IMR-90 (cell line): ENCODE results near the gene FOXN3. TPM values are rescaled to one million over a fixed set of nuclear protein-coding genes. Genes with fewer than 3 reads are reported as not detected.

ENCODE experiments used
- ATAC-seq: fragments of 200-7000 bp; cut with Tn5 transposase; 2 replicates; pipeline ENCODE4 v1.9.1; 2020; ENCODE audit warnings: low read depth, mild to moderate bottlenecking, moderate library complexity
- BruUV-seq: library from RNA; stranded (reverse); fragments of 400-500 nt; replicated peaks from 2 replicates; lab custom pipeline; 2021; lab: Mats Ljungman, UMichigan
- CTCF ChIA-PET: fragments of 300-600 bp; formaldehyde crosslinking; extraction: SDS; loops from one replicate; lab custom pipeline; 2021; ENCODE audit warnings: antibody characterized with exemption; lab: Yijun Ruan, JAX
- POLR2A ChIA-PET: fragments of 300-600 bp; sonication (Branson Sonifier 250); formaldehyde crosslinking; loops from one replicate; lab custom pipeline; 2022; ENCODE audit warnings: antibody characterized with exemption; ENCODE audit not compliant: unreplicated experiment; lab: Charles Lee
- DNase-seq: peaks from one replicate; pipeline ENCODE4 v3.0.0; 2013
- H2AFZ ChIP-seq: replicated peaks from 2 replicates; pipeline ENCODE3; 2013; ENCODE audit warnings: low read length, mild to moderate bottlenecking; ENCODE audit not compliant: poor library complexity
- H2AK5ac ChIP-seq: 2 replicates; pipeline ENCODE4 v1.6.1; 2013; ENCODE audit warnings: low read depth, low read length, inconsistent platforms
- H2AK9ac ChIP-seq: replicated peaks from 2 replicates; pipeline ENCODE3; 2013; ENCODE audit warnings: mild to moderate bottlenecking, low read depth, low read length, moderate library complexity; ENCODE audit not compliant: poor library complexity
- H2BK120ac ChIP-seq: 2 replicates; pipeline ENCODE4 v1.6.1; 2013; ENCODE audit warnings: low read depth, low read length, inconsistent platforms
- H2BK15ac ChIP-seq: 3 replicates; pipeline ENCODE4 v1.6.1; 2013; ENCODE audit warnings: low read depth, low read length, inconsistent platforms
- H2BK20ac ChIP-seq: 2 replicates; pipeline ENCODE4 v1.6.1; 2013; ENCODE audit warnings: low read depth, mild to moderate bottlenecking, inconsistent platforms, low read length, moderate library complexity
- H2BK5ac ChIP-seq: 2 replicates; pipeline ENCODE4 v1.6.1; 2013; ENCODE audit warnings: mild to moderate bottlenecking, low read depth, low read length, inconsistent platforms; ENCODE audit not compliant: poor library complexity, severe bottlenecking
- H3K14ac ChIP-seq: replicated peaks from 2 replicates; pipeline ENCODE4 v1.6.1; 2013; ENCODE audit warnings: low read depth, low read length, inconsistent platforms
- H3K18ac ChIP-seq: 2 replicates; pipeline ENCODE4 v1.6.1; 2013; ENCODE audit warnings: low read depth, low read length, control low read depth
- H3K23ac ChIP-seq: 2 replicates; pipeline ENCODE4 v1.6.1; 2013; ENCODE audit warnings: low read depth, low read length, inconsistent platforms
- H3K27ac ChIP-seq: 2 replicates; pipeline ENCODE4 v1.5.1; 2013; ENCODE audit warnings: mild to moderate bottlenecking, control low read depth, low read length; ENCODE audit not compliant: insufficient read depth
- H3K27me3 ChIP-seq: 2 replicates; pipeline ENCODE4 v1.6.1; 2013; ENCODE audit warnings: low read length; ENCODE audit not compliant: control insufficient read depth, insufficient read depth
- H3K36me3 ChIP-seq: 2 replicates; pipeline ENCODE4 v1.6.1; 2013; ENCODE audit warnings: low read length, mixed read lengths; ENCODE audit not compliant: control insufficient read depth, insufficient read depth
- H3K4ac ChIP-seq: 2 replicates; pipeline ENCODE4 v1.6.1; 2013; ENCODE audit warnings: low read depth, low read length, inconsistent platforms
- H3K4me1 ChIP-seq: 2 replicates; pipeline ENCODE4 v1.6.1; 2013; ENCODE audit warnings: low read length, mixed read lengths; ENCODE audit not compliant: control insufficient read depth, insufficient read depth
- H3K4me2 ChIP-seq: 2 replicates; pipeline ENCODE4 v1.6.1; 2013; ENCODE audit warnings: low read depth, mild to moderate bottlenecking, control low read depth, low read length, moderate library complexity
- H3K4me3 ChIP-seq: 2 replicates; pipeline ENCODE4 v1.5.1; 2013; ENCODE audit warnings: low read depth, mild to moderate bottlenecking, control low read depth, low read length, moderate library complexity; ENCODE audit not compliant: insufficient read depth
- H3K56ac ChIP-seq: 2 replicates; pipeline ENCODE4 v1.6.1; 2013; ENCODE audit warnings: low read length, inconsistent platforms; ENCODE audit not compliant: insufficient read depth; ENCODE audit errors: extremely low read depth
- H3K79me1 ChIP-seq, 2 experiments: 2 replicates each; pipeline ENCODE4 v1.6.1; 2013; ENCODE audit warnings: low read length in 2 of 2, inconsistent platforms in 1 of 2, low read depth in 1 of 2
- H3K9ac ChIP-seq: 2 replicates; pipeline ENCODE4 v1.6.1; 2013; ENCODE audit warnings: low read depth, low read length, control low read depth
- H3K9me1 ChIP-seq: 2 replicates; pipeline ENCODE4 v1.6.1; 2013; ENCODE audit warnings: low read length, inconsistent platforms; ENCODE audit not compliant: insufficient read depth
- H3K9me3 ChIP-seq: 2 replicates; pipeline ENCODE4 v1.6.1; 2013; ENCODE audit warnings: low read length; ENCODE audit not compliant: control insufficient read depth, insufficient read depth
- H4K20me1 ChIP-seq: 2 replicates; pipeline ENCODE4 v1.6.1; 2013; ENCODE audit warnings: low read length, inconsistent platforms; ENCODE audit not compliant: insufficient read depth
- H4K5ac ChIP-seq: 2 replicates; pipeline ENCODE4 v1.6.1; 2013; ENCODE audit warnings: mild to moderate bottlenecking, low read depth, low read length, control low read depth
- H4K8ac ChIP-seq, 2 experiments: 2 replicates each; pipeline ENCODE4 v1.6.1; 2013; ENCODE audit warnings: low read depth in 2 of 2, low read length in 2 of 2, control low read depth in 1 of 2, inconsistent platforms in 1 of 2
- H4K91ac ChIP-seq: 2 replicates; pipeline ENCODE4 v1.6.1; 2013; ENCODE audit warnings: low read depth, low read length, inconsistent platforms; ENCODE audit not compliant: insufficient read depth
- BHLHE40 ChIP-seq: fragments of 150-350 bp; IDR thresholded peaks from 2 replicates; pipeline ENCODE4 v1.6.1; 2016; ENCODE audit warnings: mild to moderate bottlenecking, low read depth, low read length
- CEBPB ChIP-seq: IDR thresholded peaks from 2 replicates; pipeline ENCODE4 v1.6.1; 2012; ENCODE audit warnings: low read depth, low read length, improper control_type of control experiment
- ELK1 ChIP-seq: fragments of 150-350 bp; IDR thresholded peaks from 2 replicates; pipeline ENCODE4 v1.6.1; 2016; ENCODE audit warnings: low read depth, mild to moderate bottlenecking, low read length, moderate library complexity, borderline replicate concordance
- MXI1 ChIP-seq: IDR thresholded peaks from 2 replicates; pipeline ENCODE4 v1.6.1; 2012; ENCODE audit warnings: low read depth, mild to moderate bottlenecking, low read length, moderate library complexity, borderline replicate concordance
- POLR2A ChIP-seq: IDR thresholded peaks from 2 replicates; pipeline ENCODE4 v1.6.1; 2012; ENCODE audit warnings: mild to moderate bottlenecking, low read depth, low read length
- RFX5 ChIP-seq: IDR thresholded peaks from 2 replicates; pipeline ENCODE4 v1.8.0; 2012; ENCODE audit warnings: low read depth, mild to moderate bottlenecking, low read length, moderate library complexity
- SMC3 ChIP-seq: fragments of 150-350 bp; IDR thresholded peaks from 2 replicates; pipeline ENCODE4 v1.6.1; 2016; ENCODE audit warnings: low read depth, mild to moderate bottlenecking, antibody characterized with exemption, low read length, moderate library complexity
- USF2 ChIP-seq: fragments of 150-350 bp; IDR thresholded peaks from 2 replicates; pipeline ENCODE4 v1.6.1; 2017; ENCODE audit warnings: mild to moderate bottlenecking, antibody characterized with exemption, low read length, low read depth
- WGBS, 2 experiments: methylation state at CpG; one replicate each; pipeline versions ENCODE4 v1.1.5 to v1.1.7; 2013; ENCODE audit warnings: missing lambda C conversion rate in 2 of 2; ENCODE audit not compliant: insufficient read length in 1 of 2; ENCODE audit errors: extremely low coverage in 2 of 2; 5-methylcytosine and 5-hydroxymethylcytosine counted together
- dilution Hi-C: fragments of 300-500 bp; cut with HindIII; formaldehyde crosslinking; loops from one replicate; pipeline ENCODE4 v1.14.3; 2018; ENCODE audit warnings: low sequenced_read_pairs; ENCODE audit not compliant: unreplicated experiment
- in situ Hi-C: fragments of 300-500 bp; cut with MboI; formaldehyde crosslinking; loops from 3 replicates; pipeline ENCODE4 v1.14.3; 2019; ENCODE audit warnings: low sequenced_read_pairs, inconsistent platforms, mixed read lengths
- intact Hi-C: fragments of 100-400 bp; cut with micrococcal nuclease; formaldehyde crosslinking; loops from 2 replicates; pipeline ENCODE4 v1.10.0; 2022
- polyA plus RNA-seq, 3 experiments: library from polyadenylated mRNA; depleted of rRNA; stranded (reverse); fragments of >200 nt; gene quantifications; 2 replicates each; pipeline ENCODE4 v1.2.3, GENCODE V29; 2012; ENCODE audit warnings: low replicate concordance in 1 of 3
- total RNA-seq: library from RNA; depleted of rRNA; stranded (reverse); fragments of >200 nt; gene quantifications from 2 replicates; pipeline ENCODE4 v1.2.3, GENCODE V29; 2012

The FOXN3 gene
- total and polyA plus RNA-seq, 2 of the 4 experiments (the other 2 are of a cell fraction): 22.6 to 33.7 TPM

- H3K4me3 ChIP-seq: no peak overlapping the region
- ATAC-seq (no peak), DNase-seq (no peak)
- no TSS peak for BruUV-seq
- no peak overlapping the region for H3K4me2 ChIP-seq
- TF ChIP-seq ELK1: no peak
- no peak for TF ChIP-seq CEBPB
- no peak for TF ChIP-seq RFX5
- no peak for TF ChIP-seq USF2
- no peak for TF ChIP-seq BHLHE40
- TF ChIP-seq SMC3: no peak
- no peak for TF ChIP-seq POLR2A
- no peak for TF ChIP-seq MXI1
- H3K14ac ChIP-seq: no peak overlapping the region
- H2BK20ac ChIP-seq: no peak overlapping the region
- no peak overlapping the region for H4K91ac ChIP-seq
- no peak overlapping the region for H3K27ac ChIP-seq
- H2BK120ac ChIP-seq: no peak overlapping the region
- H3K56ac ChIP-seq: no peak overlapping the region
- POLR2A ChIA-PET: no interaction called here
- H2AK9ac ChIP-seq: no peak overlapping the region
- H3K79me1 ChIP-seq: peaks cover 52 to 85% of the 10 kb centered on the region in 2 experiments
- no peak overlapping the region for H4K8ac ChIP-seq
- no peak overlapping the region for H2BK15ac ChIP-seq
- no peaks in the 10 kb centered on the region for H3K36me3 ChIP-seq
- CTCF ChIA-PET: no interaction called here
- H3K18ac ChIP-seq: no peak overlapping the region
- intact Hi-C loops (no loop called here), dilution Hi-C loops (no loop called here), in situ Hi-C loops (loop anchor here (10.0 kb wide), 1 partner anchor 520 kb away; no protein-coding TSS in a partner anchor)
- peaks cover 20% of the 10 kb centered on the region for H3K9me1 ChIP-seq
- no peak overlapping the region for H3K23ac ChIP-seq
- H3K4me1 ChIP-seq: peaks cover 7% of the 10 kb centered on the region
- no peak overlapping the region for H3K9ac ChIP-seq
- no peak overlapping the region for H3K4ac ChIP-seq
- no peaks in the 10 kb centered on the region for H3K9me3 ChIP-seq
- H4K20me1 ChIP-seq: peaks cover 74% of the 10 kb centered on the region
- no peak overlapping the region for H2AK5ac ChIP-seq
- WGBS, 2 experiments: 92% methylated on average over 2 of the region's 4 CpGs; no CpG with 5 or more reads in 1 of the 2 experiments
- H4K5ac ChIP-seq: no peak overlapping the region
- no peaks in the 10 kb centered on the region for H3K27me3 ChIP-seq
- H2AFZ ChIP-seq: no peak overlapping the region
- no peak overlapping the region for H2BK5ac ChIP-seq
Measured at GRCh38 chr14:89394972-89395371, 22.1 kb downstream of the FOXN3 start.
